Natural killer cell (primary cell): ENCODE results near the gene MFAP4. TPM values are rescaled to one million over a fixed set of nuclear protein-coding genes. Genes with fewer than 3 reads are reported as not detected.

Experiments used
- ATAC-seq, 3 donors: fragments of 150-1000 bp in 2 of 3; fragments of 200-7000 bp in 1 of 3; cut with Tn5 transposase; 1 replicate in 1 of 3; 2 replicates in 2 of 3; pipeline ENCODE4 v1.10.0; 2021; ENCODE audit warnings: mild to moderate bottlenecking in 2 of 3, moderate library complexity in 2 of 3
- DNase-seq, 2 donors: peaks; one replicate each; pipeline versions ENCODE4 v3.0.0 to v3.0.0-alpha.2; 2013 to 2021; ENCODE audit warnings: mixed read lengths in 1 of 2
- H3K27ac ChIP-seq: one replicate; pipeline ENCODE4 v1.5.1; 2013; ENCODE audit warnings: mild to moderate bottlenecking, low read length
- H3K27me3 ChIP-seq: one replicate; pipeline ENCODE4 v1.6.1; 2013; ENCODE audit warnings: low read length; ENCODE audit not compliant: control insufficient read depth, insufficient read depth
- H3K36me3 ChIP-seq: one replicate; pipeline ENCODE4 v1.6.1; 2013; ENCODE audit warnings: low read length; ENCODE audit not compliant: control insufficient read depth, insufficient read depth
- H3K4me1 ChIP-seq: one replicate; pipeline ENCODE4 v1.6.1; 2013; ENCODE audit warnings: low read length; ENCODE audit not compliant: control insufficient read depth, insufficient read depth
- H3K4me3 ChIP-seq: one replicate; pipeline ENCODE4 v1.5.1; 2013; ENCODE audit warnings: low read length
- H3K9me3 ChIP-seq: one replicate; pipeline ENCODE4 v1.6.1; 2013; ENCODE audit warnings: low read length; ENCODE audit not compliant: control insufficient read depth, insufficient read depth
- H3K27ac Mint-ChIP-seq, 2 donors: one replicate each; pipeline ENCODE4 v1.8.0; 2022; ENCODE audit warnings: mild to moderate bottlenecking in 2 of 2, mixed read lengths in 2 of 2, moderate library complexity in 1 of 2
- H3K27me3 Mint-ChIP-seq, 2 donors: one replicate each; pipeline ENCODE4 v1.8.0; 2022; ENCODE audit warnings: low read depth in 2 of 2, mixed read lengths in 2 of 2
- H3K36me3 Mint-ChIP-seq: one replicate; pipeline ENCODE4 v1.8.0; 2022; ENCODE audit warnings: mixed read lengths
- H3K4me1 Mint-ChIP-seq, 2 donors: one replicate each; pipeline ENCODE4 v1.8.0; 2022; ENCODE audit warnings: mixed read lengths in 2 of 2
- H3K4me3 Mint-ChIP-seq: one replicate; pipeline ENCODE4 v1.8.0; 2022; ENCODE audit warnings: mild to moderate bottlenecking, moderate library complexity, mixed read lengths
- H3K9me3 Mint-ChIP-seq, 2 donors: one replicate each; pipeline ENCODE4 v1.8.0; 2022; ENCODE audit warnings: mixed read lengths in 2 of 2
- CTCF ChIP-seq: fragments of 200-600 bp; IDR thresholded peaks from one replicate; pipeline ENCODE4 v1.8.0; 2022; ENCODE audit warnings: antibody characterized with exemption
- WGBS: methylation state at CpG from one replicate; pipeline ENCODE4 v1.1.7; 2013; ENCODE audit warnings: missing lambda C conversion rate; ENCODE audit not compliant: insufficient coverage; 5-methylcytosine and 5-hydroxymethylcytosine counted together
- intact Hi-C: fragments of 100-400 bp; cut with micrococcal nuclease; formaldehyde crosslinking; loops from one replicate; pipeline ENCODE4 v1.14.2; 2022
- total RNA-seq, 4 donors: library from RNA; stranded (reverse); fragments of 120-200 nt in 1 of 4; gene quantifications; one replicate each; pipeline versions ENCODE4 v1.2.3 to v1.2.4, GENCODE V29; 2013 to 2022

The MFAP4 gene
- total RNA-seq, 3 donors from 2014 or later (not counting 1 experiment from before 2014, with no cell fraction given), result not detected

GRCh38 chr17:19413761-19414160 lies 26.8 kb upstream of the MFAP4 start:
- H3K4me1 ChIP-seq, result no peaks in the 10 kb centered on the region
- H3K4me3 ChIP-seq, result no peak overlapping the region
- DNase-seq (no peak), ATAC-seq (no peak)
- Mint-ChIP-seq H3K4me1 (peaks cover 0 to 17% of the 10 kb centered on the region in 2 donors), H3K9me3 (no peaks in the 10 kb centered on the region), H3K27ac (no peak overlapping the region), H3K36me3 (no peaks in the 10 kb centered on the region), H3K4me3 (no peak overlapping the region), H3K27me3 (no peaks in the 10 kb centered on the region)
- no peak overlapping the region for H3K27ac ChIP-seq
- whole genome bisulfite sequencing, result 86% methylated on average over 5 of the region's 5 CpGs
- H3K27me3 ChIP-seq, result peaks cover 4% of the 10 kb centered on the region
- no peaks in the 10 kb centered on the region for H3K36me3 ChIP-seq
- no peak for TF ChIP-seq CTCF
- H3K9me3 ChIP-seq, result no peaks in the 10 kb centered on the region
- intact Hi-C loops, result no loop called here

DNA sequence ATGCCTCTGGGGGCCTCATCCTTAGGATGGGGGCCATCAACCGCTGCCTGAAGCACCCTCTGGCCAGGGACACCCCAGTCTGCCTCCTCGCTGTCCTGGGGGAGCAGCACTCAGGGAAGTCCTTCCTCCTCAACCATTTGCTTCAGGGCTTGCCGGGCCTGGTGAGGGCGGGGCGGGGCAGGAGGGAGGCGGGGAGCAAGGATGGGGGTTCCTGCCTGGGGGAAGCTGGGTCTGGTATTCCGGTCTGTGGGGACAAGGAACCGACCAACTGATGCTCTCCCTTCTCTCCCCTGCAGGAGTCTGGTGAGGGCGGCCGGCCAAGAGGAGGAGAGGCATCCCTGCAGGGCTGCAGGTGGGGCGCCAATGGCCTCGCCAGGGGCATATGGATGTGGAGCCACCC lies 26.0 kb upstream of the MFAP4 start:
- no peak overlapping the region for H3K27ac ChIP-seq
- Mint-ChIP-seq H3K9me3 (no peaks in the 10 kb centered on the region), H3K27ac (no peak overlapping the region), H3K4me1 (peaks cover 0 to 15% of the 10 kb centered on the region in 2 donors), H3K27me3 (no peaks in the 10 kb centered on the region), H3K4me3 (no peak overlapping the region), H3K36me3 (no peaks in the 10 kb centered on the region)
- ATAC-seq (no peak), DNase-seq (no peak)
- no peaks in the 10 kb centered on the region for H3K9me3 ChIP-seq
- H3K36me3 ChIP-seq, result no peaks in the 10 kb centered on the region
- peaks cover 4% of the 10 kb centered on the region for H3K27me3 ChIP-seq
- WGBS, result 90% methylated on average over 11 of the region's 12 CpGs
- no peak overlapping the region for H3K4me3 ChIP-seq
- TF ChIP-seq CTCF, result no peak
- no peaks in the 10 kb centered on the region for H3K4me1 ChIP-seq
- intact Hi-C loops, result no loop called here

DNA sequence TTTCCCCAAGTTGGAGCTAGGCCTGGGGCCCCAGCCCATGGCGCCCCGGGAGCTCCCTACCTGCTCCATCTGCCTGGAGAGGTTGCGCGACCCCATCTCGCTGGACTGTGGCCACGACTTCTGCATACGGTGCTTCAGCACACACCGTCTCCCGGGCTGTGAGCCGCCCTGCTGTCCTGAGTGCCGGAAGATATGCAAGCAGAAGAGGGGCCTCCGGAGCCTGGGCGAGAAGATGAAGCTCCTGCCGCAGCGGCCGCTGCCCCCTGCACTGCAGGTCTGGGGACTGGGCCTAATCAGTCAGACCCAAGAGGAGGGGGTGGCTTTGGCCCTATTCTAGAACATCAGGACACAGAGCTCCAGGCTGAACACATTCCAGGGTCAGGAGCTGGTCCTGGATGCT lies 25.5 kb upstream of the MFAP4 start:
- no peak for TF ChIP-seq CTCF
- DNase-seq (no peak), ATAC-seq (no peak)
- Mint-ChIP-seq H3K4me1 (peaks cover 0 to 12% of the 10 kb centered on the region in 2 donors), H3K4me3 (no peak overlapping the region), H3K27me3 (no peaks in the 10 kb centered on the region), H3K27ac (no peak overlapping the region), H3K9me3 (no peaks in the 10 kb centered on the region), H3K36me3 (no peaks in the 10 kb centered on the region)
- Histone ChIP-seq H3K36me3 (no peaks in the 10 kb centered on the region), H3K27me3 (peaks cover 4% of the 10 kb centered on the region), H3K27ac (no peak overlapping the region), H3K9me3 (no peaks in the 10 kb centered on the region), H3K4me1 (no peaks in the 10 kb centered on the region), H3K4me3 (no peak overlapping the region)
- intact Hi-C loops, result no loop called here
- WGBS, result 95% methylated on average over 16 of the region's 16 CpGs

DNA sequence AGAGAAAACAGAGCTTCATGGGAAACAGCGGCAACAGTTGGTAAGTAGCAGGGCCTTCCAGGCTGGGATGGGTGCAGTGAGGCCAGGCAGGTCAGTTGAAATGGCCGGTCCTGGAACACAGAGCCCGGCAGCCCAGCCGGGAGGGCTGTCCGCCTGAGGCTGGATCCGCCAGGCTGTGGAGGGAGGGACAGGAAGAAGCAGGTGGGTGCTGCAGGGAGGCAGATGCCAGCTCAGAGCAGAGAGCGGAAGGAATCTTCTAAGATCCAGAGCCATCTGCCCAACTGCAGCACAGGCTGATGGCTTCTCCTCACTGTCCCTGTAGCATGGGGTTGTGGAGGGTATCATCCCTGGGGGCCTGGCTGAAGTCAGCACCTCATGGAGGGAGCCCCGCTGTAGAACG lies 24.6 kb upstream of the MFAP4 start:
- TF ChIP-seq CTCF, result no peak
- 90% methylated on average over 9 of the region's 9 CpGs for WGBS
- intact Hi-C loops, result no loop called here
- no peak overlapping the region for H3K4me3 Mint-ChIP-seq
- H3K4me3 ChIP-seq, result no peak overlapping the region
- H3K9me3 Mint-ChIP-seq, result no peaks in the 10 kb centered on the region
- H3K36me3 Mint-ChIP-seq, result no peaks in the 10 kb centered on the region
- no peaks in the 10 kb centered on the region for H3K27me3 Mint-ChIP-seq
- H3K27ac Mint-ChIP-seq, result no peak overlapping the region
- H3K4me1 Mint-ChIP-seq, result peaks cover 0 to 12% of the 10 kb centered on the region in 2 donors
- ATAC-seq (no peak), DNase-seq (no peak)
- H3K27ac ChIP-seq, result no peak overlapping the region
- H3K36me3 ChIP-seq, result no peaks in the 10 kb centered on the region
- no peaks in the 10 kb centered on the region for H3K4me1 ChIP-seq
- no peaks in the 10 kb centered on the region for H3K9me3 ChIP-seq
- H3K27me3 ChIP-seq, result peaks cover 4% of the 10 kb centered on the region
